Lower leg skin (tissue), 3 donors: ENCODE results near the gene PPP6C.

Experiments used
- CTCF ChIP-seq, 3 donors: fragments of 450-650 bp; IDR thresholded peaks; one replicate each; pipeline ENCODE4 v1.5.1; 2016; ENCODE audit warnings: antibody characterized with exemption in 3 of 3, mild to moderate bottlenecking in 3 of 3, moderate library complexity in 2 of 3
- POLR2A ChIP-seq, 2 donors: fragments of 450-650 bp; IDR thresholded peaks; one replicate each; pipeline ENCODE4 v1.6.1; 2016 to 2017; ENCODE audit warnings: antibody characterized with exemption in 2 of 2, mild to moderate bottlenecking in 1 of 2, moderate library complexity in 1 of 2

- TF ChIP-seq CTCF (IDR thresholded peaks at IDR 0.05) (no peak), POLR2A (IDR thresholded peaks at IDR 0.05) (no peak)
These were observed 37.9 kb downstream of the PPP6C start for GRCh38 chr9:125151730-125152129.
